ENCODE measurements around the gene DNAH8.

DNA sequence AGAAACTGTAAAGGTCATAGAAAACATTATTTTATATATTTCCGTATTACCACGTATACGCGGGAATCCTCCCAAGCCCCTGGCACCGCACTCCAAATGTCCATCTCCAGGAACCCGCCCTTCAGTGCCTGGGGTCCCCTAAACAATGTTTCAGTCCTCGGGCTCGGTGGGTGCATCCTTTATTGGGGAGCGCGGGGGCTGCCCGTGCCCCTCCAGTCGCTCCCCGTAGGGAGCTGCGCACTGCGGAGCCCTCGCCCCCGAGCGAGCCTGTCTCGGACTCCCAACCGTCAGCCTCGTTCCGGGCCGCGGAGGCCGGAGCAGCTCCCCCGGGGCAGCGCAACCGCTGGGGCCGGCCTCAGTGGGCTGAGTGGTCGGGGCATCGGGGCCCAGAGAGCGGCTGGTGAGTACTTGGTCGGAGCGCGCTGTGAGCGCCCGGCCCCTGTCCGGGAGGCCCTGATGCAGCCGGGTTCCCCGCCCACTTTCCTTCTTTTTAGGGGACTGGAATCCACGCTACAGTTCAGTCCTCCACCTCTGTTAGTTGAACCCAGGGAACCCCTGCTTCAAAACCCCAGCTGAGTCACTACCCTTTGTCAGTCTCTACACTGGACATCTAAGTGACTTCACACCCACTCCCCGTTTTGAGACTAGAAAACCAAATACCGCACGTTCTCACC is at the start of gene DNAH8:
- TF ChIP-seq, protein P1, sequence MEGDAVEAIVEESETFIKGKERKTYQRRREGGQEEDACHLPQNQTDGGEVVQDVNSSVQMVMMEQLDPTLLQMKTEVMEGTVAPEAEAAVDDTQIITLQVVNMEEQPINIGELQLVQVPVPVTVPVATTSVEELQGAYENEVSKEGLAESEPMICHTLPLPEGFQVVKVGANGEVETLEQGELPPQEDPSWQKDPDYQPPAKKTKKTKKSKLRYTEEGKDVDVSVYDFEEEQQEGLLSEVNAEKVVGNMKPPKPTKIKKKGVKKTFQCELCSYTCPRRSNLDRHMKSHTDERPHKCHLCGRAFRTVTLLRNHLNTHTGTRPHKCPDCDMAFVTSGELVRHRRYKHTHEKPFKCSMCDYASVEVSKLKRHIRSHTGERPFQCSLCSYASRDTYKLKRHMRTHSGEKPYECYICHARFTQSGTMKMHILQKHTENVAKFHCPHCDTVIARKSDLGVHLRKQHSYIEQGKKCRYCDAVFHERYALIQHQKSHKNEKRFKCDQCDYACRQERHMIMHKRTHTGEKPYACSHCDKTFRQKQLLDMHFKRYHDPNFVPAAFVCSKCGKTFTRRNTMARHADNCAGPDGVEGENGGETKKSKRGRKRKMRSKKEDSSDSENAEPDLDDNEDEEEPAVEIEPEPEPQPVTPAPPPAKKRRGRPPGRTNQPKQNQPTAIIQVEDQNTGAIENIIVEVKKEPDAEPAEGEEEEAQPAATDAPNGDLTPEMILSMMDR (IDR thresholded peaks at IDR 0.05): no peak
- TF ChIP-seq POLR2A (IDR thresholded peaks at IDR 0.05): no peak
